Keratinocyte (primary cell): ENCODE measurements around the gene DLGAP1. TPM values are rescaled to one million over a fixed set of nuclear protein-coding genes. Genes with fewer than 3 reads are reported as not detected.

ENCODE experiments used
- DNase-seq: peaks from one replicate; pipeline ENCODE4 v3.0.0-alpha.2; 2011; ENCODE audit warnings: low read depth, missing footprints, low spot score
- FAIRE-seq: peaks from 2 replicates; lab custom pipeline; 2011; peaks lifted over from hg19 to GRCh38; lab: Jason Lieb, UNC
- H2AFZ ChIP-seq: 2 replicates; pipeline ENCODE4 v1.6.0; 2012; ENCODE audit warnings: low read length, control low read depth, inconsistent platforms; ENCODE audit not compliant: control insufficient read depth
- H3K27ac ChIP-seq: 2 replicates; pipeline ENCODE4 v1.5.1; 2011; ENCODE audit warnings: low read length; ENCODE audit not compliant: control insufficient read depth, insufficient read depth
- H3K27me3 ChIP-seq: 3 replicates; pipeline ENCODE4 v1.6.0; 2011; ENCODE audit warnings: low read length; ENCODE audit not compliant: control insufficient read depth, insufficient read depth; ENCODE audit errors: extremely low read depth
- H3K36me3 ChIP-seq, 2 experiments: 2 replicates in 1 of 2; 3 replicates in 1 of 2; pipeline ENCODE4 v1.5.1; 2011; ENCODE audit warnings: low read length in 2 of 2, mild to moderate bottlenecking in 1 of 2; ENCODE audit not compliant: control insufficient read depth in 2 of 2, insufficient read depth in 2 of 2; ENCODE audit errors: extremely low read depth in 1 of 2
- H3K4me1 ChIP-seq: 3 replicates; pipeline ENCODE4 v1.5.1; 2011; ENCODE audit warnings: low read length; ENCODE audit not compliant: control insufficient read depth, insufficient read depth; ENCODE audit errors: extremely low read depth
- H3K4me2 ChIP-seq: 3 replicates; pipeline ENCODE4 v1.6.0; 2011; ENCODE audit warnings: low read depth, low read length; ENCODE audit not compliant: control insufficient read depth, insufficient read depth; ENCODE audit errors: extremely low read depth
- H3K4me3 ChIP-seq, 3 experiments: fragments of 200-600 bp in 1 of 3; sonication (generic) in 1 of 3; 2 replicates in 2 of 3; 3 replicates in 1 of 3; pipeline ENCODE4 v1.5.1; 2011 to 2016; ENCODE audit warnings: low read length in 3 of 3, mild to moderate bottlenecking in 3 of 3, control low read depth in 2 of 3, inconsistent platforms in 1 of 3, low read depth in 1 of 3, mixed read lengths in 1 of 3, mixed run types in 1 of 3, moderate library complexity in 1 of 3; ENCODE audit not compliant: control insufficient read depth in 2 of 3, insufficient read depth in 2 of 3; ENCODE audit errors: extremely low read depth in 1 of 3
- H3K79me2 ChIP-seq: 2 replicates; pipeline ENCODE4 v1.6.0; 2012; ENCODE audit warnings: low read length; ENCODE audit not compliant: control insufficient read depth, insufficient read depth
- H3K9ac ChIP-seq: 3 replicates; pipeline ENCODE4 v1.6.0; 2011; ENCODE audit warnings: low read length; ENCODE audit not compliant: control insufficient read depth, insufficient read depth; ENCODE audit errors: extremely low read depth
- H3K9me1 ChIP-seq: 3 replicates; pipeline ENCODE4 v1.6.0; 2011; ENCODE audit warnings: low read length; ENCODE audit not compliant: control insufficient read depth, insufficient read depth; ENCODE audit errors: extremely low read depth
- H3K9me3 ChIP-seq: 2 replicates; pipeline ENCODE4 v1.5.1; 2012; ENCODE audit warnings: low read depth, low read length; ENCODE audit not compliant: control insufficient read depth
- H4K20me1 ChIP-seq: 3 replicates; pipeline ENCODE4 v1.6.0; 2011; ENCODE audit warnings: low read length; ENCODE audit not compliant: control insufficient read depth, insufficient read depth; ENCODE audit errors: extremely low read depth
- EZH2 ChIP-seq: IDR thresholded peaks from one replicate; pipeline ENCODE4 v1.6.1; 2012; ENCODE audit warnings: inconsistent platforms, mild to moderate bottlenecking, low read length, moderate library complexity
- dilution Hi-C: fragments of 300-500 bp; cut with MboI; formaldehyde crosslinking; loops from one replicate; pipeline ENCODE4 v1.7.0; 2020; ENCODE audit warnings: low sequenced_read_pairs; ENCODE audit not compliant: extremely low pct_ligation_motif_present
- polyA plus RNA-seq, 5 experiments: library from polyadenylated mRNA; depleted of rRNA in 3 of 5; stranded (reverse) in 3 of 5; stranded (forward) in 1 of 5; unstranded in 1 of 5; fragments of >200 nt; gene quantifications; 1 replicate in 1 of 5; 2 replicates in 3 of 5; 3 replicates in 1 of 5; pipeline versions ENCODE4 v1.2.1 to v1.2.3, GENCODE V29; 2011 to 2012; ENCODE audit warnings: missing spikeins in 2 of 5, low read depth in 1 of 5, low replicate concordance in 1 of 5
- TF ChIP-seq, protein P1 (sequence below), 3 experiments: IDR thresholded peaks in 1 of 3; conservative IDR thresholded peaks in 1 of 3; optimal IDR thresholded peaks in 1 of 3; 2 replicates in 2 of 3; 3 replicates in 1 of 3; pipeline versions ENCODE3 to v1.5.1; 2011; ENCODE audit warnings: low read length in 3 of 3, mild to moderate bottlenecking in 3 of 3, moderate library complexity in 2 of 3, control low read depth in 1 of 3, inconsistent platforms in 1 of 3; ENCODE audit not compliant: insufficient read depth in 2 of 3; ENCODE audit errors: extremely low read depth in 1 of 3

Gene DLGAP1
- polyA plus RNA-seq, 1 donor (not counting 4 experiments of a cell fraction or from before 2014, with no cell fraction given) = not detected

- H3K9ac ChIP-seq = no peak overlapping the region
- no peak overlapping the region for H2AFZ ChIP-seq
- H3K9me1 ChIP-seq = no peaks in the 10 kb centered on the region
- peaks cover 10% of the 10 kb centered on the region for H3K4me1 ChIP-seq
- DNase-seq = no peak
- no peak for TF ChIP-seq EZH2
- TF ChIP-seq, protein P1, sequence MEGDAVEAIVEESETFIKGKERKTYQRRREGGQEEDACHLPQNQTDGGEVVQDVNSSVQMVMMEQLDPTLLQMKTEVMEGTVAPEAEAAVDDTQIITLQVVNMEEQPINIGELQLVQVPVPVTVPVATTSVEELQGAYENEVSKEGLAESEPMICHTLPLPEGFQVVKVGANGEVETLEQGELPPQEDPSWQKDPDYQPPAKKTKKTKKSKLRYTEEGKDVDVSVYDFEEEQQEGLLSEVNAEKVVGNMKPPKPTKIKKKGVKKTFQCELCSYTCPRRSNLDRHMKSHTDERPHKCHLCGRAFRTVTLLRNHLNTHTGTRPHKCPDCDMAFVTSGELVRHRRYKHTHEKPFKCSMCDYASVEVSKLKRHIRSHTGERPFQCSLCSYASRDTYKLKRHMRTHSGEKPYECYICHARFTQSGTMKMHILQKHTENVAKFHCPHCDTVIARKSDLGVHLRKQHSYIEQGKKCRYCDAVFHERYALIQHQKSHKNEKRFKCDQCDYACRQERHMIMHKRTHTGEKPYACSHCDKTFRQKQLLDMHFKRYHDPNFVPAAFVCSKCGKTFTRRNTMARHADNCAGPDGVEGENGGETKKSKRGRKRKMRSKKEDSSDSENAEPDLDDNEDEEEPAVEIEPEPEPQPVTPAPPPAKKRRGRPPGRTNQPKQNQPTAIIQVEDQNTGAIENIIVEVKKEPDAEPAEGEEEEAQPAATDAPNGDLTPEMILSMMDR (optimal IDR thresholded peaks at IDR 0.05 in 1 of 3, IDR thresholded peaks at IDR 0.05 in 1 of 3, conservative IDR thresholded peaks at IDR 0.05 in 1 of 3; ENCODE audit: extremely low read depth in 1 of 3, insufficient read depth in 2 of 3, low read length in 3 of 3) = no peak
- FAIRE-seq = no peak
- no peaks in the 10 kb centered on the region for H3K9me3 ChIP-seq
- H3K36me3 ChIP-seq = no peaks in the 10 kb centered on the region
- H3K27ac ChIP-seq = no peak overlapping the region
- dilution Hi-C loops = no loop called here
- no peaks in the 10 kb centered on the region for H3K79me2 ChIP-seq
- no peak overlapping the region for H3K4me3 ChIP-seq
- H4K20me1 ChIP-seq = no peaks in the 10 kb centered on the region
- H3K4me2 ChIP-seq = no peak overlapping the region
- H3K27me3 ChIP-seq = no peaks in the 10 kb centered on the region
Measured at GRCh38 chr18:3815991-3816390, 639.1 kb downstream of the DLGAP1 start.

DNA sequence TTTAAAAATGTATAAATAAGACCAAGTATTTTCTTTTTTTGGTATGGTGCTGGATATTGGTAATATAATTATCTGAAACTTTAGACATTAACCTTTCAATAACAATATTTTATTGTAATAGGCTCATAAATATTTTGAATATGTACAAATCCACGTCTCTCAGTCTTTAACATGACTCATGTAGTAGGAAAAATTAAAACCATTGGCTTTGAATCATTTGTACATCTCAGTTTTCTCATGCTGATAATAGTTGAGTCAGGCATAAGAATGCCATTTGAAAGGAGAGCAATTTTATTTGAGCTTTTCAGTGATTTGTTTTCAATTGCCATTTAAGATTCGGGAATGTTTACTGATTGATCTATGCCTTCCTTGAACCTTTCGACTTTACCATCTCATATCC lies 640.3 kb downstream of the DLGAP1 start:
- Histone ChIP-seq H3K9ac (no peak overlapping the region), H3K9me1 (no peaks in the 10 kb centered on the region), H3K4me1 (peaks cover 10% of the 10 kb centered on the region), H3K27me3 (no peaks in the 10 kb centered on the region), H3K4me2 (no peak overlapping the region), H3K79me2 (no peaks in the 10 kb centered on the region), H3K36me3 (no peaks in the 10 kb centered on the region), H3K27ac (no peak overlapping the region), H4K20me1 (no peaks in the 10 kb centered on the region), H3K9me3 (no peaks in the 10 kb centered on the region), H2AFZ (no peak overlapping the region), H3K4me3 (no peak overlapping the region)
- TF ChIP-seq, protein P1 (optimal IDR thresholded peaks at IDR 0.05 in 1 of 3, IDR thresholded peaks at IDR 0.05 in 1 of 3, conservative IDR thresholded peaks at IDR 0.05 in 1 of 3; ENCODE audit: extremely low read depth in 1 of 3, insufficient read depth in 2 of 3, low read length in 3 of 3) = no peak
- no peak for TF ChIP-seq EZH2
- FAIRE-seq (no peak), DNase-seq (no peak)
- dilution Hi-C loops = no loop called here
